NCI-H2171 treated with DMSO at 0.1 percent for 48 hours (cell line): ENCODE data around the gene LFNG.
"Not testable (repeated sequence)": the region's sequence is repeated elsewhere in the genome, so short reads cannot be mapped to it uniquely, and the experiment has no call there.

Experiments used
- DNase-seq: peaks from one replicate; lab custom pipeline; 2025; lab: John Stamatoyannopoulos, UW

LFNG gene

DNA sequence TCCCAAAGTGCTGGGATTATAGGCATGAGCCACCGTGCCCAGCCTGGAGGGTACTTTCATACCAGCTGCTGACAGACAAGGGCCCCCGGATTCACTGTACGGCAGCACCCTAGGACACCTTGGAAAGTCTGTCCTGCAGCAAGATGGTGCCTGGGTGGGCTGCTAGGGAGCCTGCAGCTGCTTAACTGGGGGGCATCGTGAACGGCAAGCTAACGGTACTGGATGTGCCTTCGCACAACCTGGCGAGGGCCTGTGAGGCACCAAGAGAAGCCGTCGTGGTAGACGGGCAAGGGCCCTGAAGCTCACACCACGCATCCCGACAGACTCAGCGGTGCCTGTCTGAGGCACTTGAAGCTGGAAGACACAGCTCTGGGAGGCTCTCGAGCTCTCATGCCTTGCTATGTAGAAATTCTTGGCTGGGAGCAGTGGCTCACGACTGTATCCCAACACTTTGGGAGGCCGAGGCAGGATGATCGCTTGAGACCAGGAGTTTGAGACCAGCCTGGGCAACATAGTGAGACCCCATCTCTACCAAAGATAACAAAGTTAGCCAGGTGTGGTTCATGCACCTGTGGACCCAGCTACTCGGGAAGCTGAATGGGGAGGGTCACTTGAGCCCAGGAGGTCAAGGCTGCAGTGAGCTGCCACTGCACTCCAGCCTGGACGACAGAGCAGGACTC, 26.3 kb downstream of the LFNG start:
- no peak for DNase-seq

DNA sequence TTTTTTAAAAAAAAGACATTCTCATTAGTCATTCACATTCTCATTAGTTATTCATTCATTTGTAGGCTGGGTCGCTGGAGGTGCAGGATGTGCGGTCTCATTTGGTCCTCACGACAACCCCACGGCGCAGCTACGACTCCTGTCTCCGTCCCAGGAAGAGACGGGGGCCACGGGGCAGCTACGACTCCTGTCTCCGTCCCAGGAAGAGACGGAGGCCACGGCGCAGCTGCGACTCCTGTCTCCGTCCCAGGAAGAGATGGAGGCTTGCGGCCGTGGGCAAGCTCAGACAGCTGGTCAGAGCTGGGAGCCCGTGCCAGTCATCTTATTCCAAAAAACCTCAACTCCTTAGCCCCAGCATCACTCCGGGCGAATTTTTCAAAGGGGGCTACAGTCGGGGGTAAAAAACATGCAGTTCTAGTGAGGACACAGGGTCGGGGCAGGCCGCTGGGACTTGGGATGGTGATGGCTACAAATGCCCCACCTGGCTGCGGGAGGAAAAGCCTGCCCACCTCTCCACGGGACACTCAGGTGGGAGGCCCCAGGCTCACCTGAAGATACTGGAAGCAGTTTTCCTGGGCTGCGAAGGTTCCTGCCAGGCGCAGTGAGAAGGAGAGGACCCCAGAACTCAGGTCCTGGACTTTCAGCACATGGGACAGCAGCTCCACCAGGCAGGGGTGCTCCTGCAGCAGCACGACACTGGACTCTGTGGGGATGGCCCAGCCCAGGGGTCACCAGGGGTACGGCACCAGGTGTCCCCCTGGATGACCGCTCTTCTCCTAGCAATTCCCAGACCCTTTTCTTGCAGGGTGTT, 27.4 kb downstream of the LFNG start:
- DNase-seq = no peak

DNA sequence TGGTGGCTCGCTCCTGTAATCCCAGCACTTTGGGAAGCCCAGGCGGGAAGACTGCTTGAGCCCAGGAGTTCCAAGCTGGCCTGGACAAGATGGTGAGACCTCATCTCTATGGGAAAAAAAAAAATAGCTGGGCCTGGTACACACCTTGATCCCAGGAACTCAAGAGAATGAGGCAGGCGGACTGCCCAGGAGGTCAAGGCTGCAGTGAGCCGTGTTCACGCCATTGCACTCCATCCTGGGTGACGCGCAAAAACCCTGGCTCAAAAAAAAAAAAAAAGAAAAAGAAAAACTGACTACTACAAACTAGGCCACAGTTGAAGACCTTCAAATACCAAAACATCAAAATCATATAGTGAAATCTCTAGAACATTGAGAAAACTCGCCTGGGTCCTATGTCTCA, 31.8 kb downstream of the LFNG start:
- no peak for DNase-seq

DNA sequence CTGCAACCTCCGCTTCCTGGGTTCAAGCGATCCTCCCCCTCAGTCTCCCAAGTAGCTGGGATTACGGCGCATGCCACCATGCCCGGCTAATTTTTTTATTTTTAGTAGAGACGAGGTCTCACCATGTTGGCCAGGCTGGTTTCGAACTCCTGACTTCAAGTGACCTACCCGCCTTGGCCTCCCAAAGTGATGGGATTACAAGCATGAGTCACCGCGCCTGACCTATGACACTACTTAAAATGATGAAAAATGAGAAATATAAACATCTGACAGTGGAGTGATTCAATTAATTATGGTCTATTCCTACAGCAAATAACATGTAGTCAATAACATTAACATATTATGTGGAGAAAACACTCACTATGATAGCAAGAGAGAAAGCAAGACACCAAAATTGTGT, 33.5 kb downstream of the LFNG start:
- DNase-seq = no peak

DNA sequence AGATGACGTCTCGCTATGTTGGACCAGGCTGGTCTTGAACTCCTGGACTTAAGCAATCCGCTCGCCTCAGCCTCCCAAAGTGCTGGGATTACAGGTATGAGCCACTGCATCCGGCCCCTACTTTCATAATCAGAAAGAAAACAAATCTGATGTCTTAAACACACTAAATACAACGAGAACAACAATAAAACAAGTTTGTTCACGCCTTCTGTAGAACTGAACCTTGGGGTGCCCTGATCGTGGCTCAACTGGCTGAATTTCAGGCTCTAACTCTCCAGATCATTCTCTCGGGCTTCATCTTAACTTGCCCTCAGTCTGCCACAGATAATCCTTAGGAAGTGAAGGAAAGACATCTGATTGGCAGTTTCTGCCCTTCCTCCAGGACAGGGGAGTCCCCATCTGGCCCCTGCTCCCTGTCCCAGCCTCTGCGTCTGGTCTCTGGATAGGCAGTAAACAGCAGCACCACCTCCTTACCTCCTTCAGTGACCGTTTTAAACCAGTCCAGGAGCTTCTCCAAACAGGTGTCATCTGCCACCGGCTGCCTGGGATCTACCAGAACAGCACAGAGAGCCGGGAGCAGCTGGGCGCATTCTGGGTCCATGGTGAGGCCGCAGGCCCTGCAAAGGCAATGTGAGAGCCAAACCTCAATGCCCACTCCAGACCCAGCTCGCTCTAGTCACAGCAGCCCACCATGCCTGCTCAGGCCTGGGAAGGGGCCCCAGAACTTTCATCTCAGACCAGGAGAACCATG, 34.4 kb downstream of the LFNG start:
- no peak for DNase-seq

DNA sequence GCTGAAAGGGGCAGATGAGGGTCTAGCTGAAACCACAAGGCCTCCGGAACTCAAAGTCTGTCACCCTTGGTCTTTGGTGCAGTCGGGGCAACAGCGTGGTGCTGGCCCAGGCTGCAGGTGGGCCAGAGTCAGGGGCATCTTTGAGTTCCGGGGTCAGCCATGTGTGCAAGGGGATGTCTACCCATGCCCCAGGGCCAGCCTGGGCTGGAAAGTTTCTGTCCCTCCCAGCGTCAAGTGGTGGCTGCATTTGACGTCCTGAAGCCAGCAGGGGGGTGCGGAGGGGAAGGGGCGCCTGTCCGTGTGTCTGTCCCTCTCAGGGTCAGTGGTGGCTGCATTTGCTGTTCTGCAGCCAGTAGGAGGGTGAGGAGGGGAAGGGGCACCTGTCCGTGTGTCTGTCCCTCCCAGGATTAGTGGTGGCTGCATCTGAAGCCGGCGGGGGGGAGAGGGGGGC, 35.1 kb downstream of the LFNG start:
- no peak for DNase-seq

DNA sequence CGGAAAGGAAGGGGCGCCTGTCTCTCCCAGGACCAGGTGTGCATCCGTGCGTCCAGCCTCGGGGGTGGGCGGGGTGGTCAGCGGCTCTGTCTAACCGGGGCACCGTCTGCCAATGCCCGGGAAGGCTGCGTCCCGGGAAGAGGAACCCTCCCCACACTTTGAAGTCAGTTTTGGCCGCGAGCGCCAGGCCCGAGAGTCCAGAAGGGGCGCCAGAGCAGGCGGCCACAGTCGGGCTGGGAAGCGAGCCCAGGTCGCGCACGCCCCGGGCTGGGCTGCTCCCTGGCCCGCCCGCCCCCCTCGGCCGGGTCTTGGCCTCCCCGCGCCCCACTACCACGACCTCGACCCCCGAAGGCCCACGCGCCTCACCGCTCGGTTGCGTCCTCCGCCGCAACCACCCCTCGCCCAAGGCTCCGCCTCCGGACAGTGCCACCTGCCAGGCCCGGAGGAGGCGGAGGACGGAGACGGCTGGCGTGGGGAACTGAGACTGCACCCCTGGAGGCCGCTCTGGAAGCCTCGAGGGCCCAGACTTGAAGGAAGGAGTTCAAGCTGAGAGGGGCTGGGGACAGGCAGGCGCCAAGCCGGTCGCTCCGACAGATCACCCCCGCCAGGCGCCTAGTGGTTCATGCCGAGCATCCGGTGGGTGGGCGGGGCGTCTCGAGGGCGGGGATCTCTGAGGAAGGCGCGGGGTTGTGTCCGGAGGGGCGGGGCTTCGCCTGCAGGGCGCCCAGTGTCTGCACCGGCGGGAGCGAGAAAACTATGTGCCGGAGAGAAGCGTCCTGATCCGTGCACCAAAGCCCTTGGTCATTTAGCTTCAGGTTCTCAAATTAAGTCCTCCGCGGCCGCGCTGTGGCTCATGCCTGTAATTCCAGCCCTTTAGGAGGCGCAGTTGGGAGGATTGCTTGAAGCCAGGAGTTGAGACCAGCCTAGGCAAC, 35.8 kb downstream of the LFNG start, which contains the start of gene BRAT1:
Gene BRAT1 (minus strand): TSS at position 404 of the 932 bp plus-strand sequence. CDS start 1,093 bp downstream, outside the sequence.
- peak; percentile 89 for DNase-seq

DNA sequence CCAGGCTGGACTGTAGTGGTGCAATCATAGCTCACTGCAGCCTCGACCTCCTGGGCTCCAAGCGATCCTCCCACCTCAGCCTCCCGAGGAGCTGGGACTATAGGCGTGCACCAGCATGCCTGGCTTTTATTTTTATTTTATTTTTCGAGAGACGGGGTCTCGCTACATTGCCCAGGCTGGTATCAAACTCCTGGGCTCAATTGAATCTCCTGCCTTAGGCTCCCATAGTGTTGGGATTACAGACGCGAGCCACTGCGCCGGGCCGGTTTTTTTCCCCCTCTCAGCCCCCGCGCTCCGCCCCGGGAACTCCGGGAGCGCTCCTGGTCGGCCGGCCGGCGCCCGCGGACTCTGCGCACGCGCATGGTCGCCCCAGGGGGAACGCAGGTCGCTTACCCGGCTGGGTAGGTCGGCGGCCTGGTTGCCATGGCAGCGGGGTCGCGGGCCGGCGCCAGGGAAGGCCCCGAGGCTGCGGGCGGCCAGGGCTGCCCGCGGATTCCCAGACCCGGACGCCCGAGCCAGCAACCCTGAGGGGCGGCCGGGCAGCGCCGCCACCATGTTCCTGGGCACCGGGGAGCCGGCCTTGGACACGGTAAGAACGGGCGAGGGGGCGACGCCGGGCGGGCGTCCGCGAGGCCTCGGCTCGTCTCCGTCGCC, 39.2 kb downstream of the LFNG start, which contains the start of gene IQCE:
Gene IQCE (plus strand): TSS at position 351 of the 654 bp plus-strand sequence. CDS start 203 bp downstream, at position 554.
- peak; percentile 75 for DNase-seq

DNA sequence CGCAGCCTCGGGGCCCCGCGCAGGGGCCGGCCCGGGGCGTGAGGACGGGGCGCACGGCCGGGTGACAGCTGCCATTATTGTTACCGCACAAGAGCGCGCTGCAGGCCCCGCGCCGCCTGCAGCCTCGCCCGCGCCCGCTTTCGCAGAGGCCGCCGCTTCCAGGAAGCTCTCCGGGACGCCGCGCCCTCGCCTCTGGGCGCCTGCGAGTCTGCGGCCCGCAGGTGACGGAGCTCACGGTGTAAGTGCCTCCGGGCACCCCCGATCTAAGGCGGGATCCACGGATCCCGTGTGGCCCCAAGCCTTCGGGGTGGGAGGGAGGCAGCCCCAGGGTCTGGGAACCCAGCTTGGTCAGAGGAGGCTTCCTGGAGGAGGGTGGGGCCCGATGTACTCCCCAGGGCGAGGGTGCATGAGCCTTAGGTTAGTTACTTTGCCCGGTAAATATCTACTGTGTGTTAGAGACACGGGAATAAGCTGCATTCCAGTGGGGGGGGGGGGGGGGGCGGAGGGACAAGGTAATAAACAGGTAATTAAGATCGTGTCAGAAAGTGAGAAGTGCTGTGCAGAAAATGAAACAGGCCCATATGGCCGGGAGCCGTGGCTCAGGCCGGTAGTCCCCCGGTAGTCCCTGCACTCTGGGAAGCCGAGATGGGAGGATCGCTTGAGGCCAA, 39.8 kb downstream of the LFNG start:
- no peak for DNase-seq

DNA sequence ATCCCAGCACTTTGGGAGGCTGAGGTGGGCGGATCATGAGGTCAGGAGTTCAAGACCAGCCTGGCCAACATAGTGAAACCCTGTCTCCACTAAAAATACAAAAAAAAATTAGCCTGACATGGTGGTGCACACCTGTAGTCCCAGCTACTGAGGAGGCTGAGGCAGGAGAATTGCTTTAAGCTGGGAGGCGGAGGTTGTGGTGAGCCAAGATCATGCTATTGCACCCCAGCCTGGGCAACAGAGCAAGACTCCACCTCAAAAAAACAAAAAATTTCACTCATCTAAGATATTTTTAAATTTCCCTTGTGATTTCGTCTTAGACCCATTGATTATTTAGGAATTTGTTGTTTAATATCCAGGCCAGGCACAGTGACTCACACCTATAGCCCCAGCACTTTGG, 44.4 kb downstream of the LFNG start:
- not testable (repeated sequence) for DNase-seq

DNA sequence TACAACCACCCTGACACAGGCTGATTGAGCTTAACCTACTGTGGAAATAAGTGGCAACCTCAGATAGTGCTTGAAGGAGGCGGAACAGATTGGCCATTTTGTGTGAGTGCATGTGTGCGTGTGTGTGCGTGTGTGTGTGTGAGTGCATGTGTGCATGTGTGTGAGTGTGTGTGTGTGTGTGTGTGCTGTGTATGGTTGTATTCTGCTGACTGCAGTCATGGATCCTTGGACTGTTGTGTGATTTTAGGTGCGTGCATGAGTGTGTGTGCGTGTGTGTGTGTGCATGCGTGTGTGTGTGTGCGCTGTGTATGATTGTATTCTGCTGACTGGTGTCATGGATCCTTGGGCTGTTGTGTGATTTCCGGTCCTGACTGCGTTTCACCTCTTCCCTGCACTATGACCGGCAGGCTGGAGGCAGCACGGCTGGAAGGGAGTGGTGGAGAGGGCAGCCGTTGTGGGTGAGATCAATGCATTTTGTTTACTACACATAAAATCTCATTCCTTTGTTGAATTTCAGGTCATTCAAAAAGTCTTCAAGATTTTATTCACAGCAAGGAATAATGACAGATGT, 45.5 kb downstream of the LFNG start:
- no peak for DNase-seq

DNA sequence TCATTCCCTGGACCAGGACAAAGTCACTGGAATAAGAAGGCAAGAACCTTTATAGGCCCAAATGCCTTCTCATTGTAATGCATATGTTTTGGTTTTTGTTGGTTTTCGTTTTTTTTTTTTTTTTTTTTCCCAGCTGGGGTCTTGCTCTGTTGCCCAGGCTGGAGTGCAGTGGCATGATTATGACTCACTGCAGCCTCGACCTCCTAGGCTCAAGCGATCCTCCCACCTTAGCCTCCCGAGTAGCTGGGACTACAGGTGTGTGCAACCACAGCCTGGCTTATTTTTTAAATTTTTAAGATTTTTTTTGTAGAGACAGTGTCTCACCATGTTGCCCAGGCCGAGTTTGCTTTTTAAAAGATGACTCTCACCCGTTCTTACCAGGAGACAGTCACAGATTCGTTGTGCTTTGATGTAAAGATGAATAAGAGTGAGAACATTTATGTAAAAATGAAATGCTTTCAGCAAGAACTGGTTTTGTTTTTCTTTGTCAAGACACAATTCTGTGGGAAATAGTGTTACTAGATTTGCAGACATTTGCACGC, 46.8 kb downstream of the LFNG start:
- DNase-seq = no peak

DNA sequence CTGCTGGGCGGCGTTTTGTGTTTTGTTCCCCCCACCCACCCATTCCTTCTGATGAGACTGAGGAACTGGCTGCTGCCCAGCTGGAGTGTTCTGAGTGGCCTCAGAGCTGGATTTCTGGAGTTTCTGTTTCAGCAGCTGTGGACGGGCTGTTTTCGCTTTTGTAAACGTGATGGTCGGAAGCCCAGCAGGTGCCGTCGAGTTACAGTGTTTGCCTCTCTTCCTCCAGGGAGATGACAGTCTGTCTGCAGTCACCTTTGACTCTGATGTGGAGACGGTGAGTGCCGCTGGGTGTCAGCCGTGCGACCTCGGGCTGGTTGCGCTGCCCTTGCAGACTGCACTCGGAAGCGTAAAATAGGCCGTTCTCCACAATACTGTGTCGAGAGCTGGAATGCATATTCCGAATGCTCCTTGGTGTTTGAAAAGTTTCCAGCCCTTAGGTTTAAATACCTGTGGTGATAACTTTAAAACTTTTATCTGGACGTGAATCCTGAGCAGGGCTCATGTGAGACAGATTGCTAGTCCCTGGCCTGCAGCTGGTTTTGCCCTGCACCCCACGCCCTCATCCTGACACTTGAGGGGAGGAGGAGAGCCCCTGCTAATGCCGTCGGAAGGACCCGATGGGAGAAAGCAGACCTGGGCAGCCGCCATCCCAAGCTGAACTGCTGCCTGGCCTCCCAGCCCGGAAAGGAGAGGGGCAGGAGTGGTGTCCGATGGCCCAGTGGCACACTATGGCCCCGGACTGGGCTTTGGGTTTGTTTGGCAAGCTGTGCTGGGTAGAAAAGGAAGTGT, 47.5 kb downstream of the LFNG start:
- no peak for DNase-seq

DNA sequence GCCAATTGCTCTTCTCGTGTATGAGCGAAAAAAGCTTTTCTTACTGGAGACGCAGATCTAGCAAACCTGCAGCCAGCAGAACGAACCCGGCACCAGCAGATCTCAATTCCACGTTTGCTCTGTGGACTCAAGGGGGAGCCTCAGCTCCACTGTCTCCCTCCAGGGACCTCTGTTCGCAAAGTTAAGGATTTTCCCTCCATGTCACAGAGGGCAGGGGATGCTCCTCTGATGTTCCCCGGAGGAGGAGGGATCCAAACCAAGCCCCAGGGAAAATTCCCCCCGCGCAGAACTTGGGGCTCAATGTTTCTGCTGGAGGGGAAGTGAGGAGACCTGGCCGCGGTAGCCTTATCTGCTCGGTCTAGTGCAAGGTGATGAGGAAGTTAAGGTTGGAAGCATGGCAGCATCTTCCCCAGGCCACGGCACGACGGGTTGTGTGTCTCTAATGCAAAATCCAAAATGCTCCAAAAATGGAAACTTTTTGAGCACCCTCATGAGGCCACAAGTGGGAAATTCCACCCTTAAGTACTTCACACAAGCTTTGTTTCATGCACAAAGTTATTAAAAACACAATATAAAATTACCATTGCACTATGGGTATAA, 48.2 kb downstream of the LFNG start:
- DNase-seq = peak; percentile 37

DNA sequence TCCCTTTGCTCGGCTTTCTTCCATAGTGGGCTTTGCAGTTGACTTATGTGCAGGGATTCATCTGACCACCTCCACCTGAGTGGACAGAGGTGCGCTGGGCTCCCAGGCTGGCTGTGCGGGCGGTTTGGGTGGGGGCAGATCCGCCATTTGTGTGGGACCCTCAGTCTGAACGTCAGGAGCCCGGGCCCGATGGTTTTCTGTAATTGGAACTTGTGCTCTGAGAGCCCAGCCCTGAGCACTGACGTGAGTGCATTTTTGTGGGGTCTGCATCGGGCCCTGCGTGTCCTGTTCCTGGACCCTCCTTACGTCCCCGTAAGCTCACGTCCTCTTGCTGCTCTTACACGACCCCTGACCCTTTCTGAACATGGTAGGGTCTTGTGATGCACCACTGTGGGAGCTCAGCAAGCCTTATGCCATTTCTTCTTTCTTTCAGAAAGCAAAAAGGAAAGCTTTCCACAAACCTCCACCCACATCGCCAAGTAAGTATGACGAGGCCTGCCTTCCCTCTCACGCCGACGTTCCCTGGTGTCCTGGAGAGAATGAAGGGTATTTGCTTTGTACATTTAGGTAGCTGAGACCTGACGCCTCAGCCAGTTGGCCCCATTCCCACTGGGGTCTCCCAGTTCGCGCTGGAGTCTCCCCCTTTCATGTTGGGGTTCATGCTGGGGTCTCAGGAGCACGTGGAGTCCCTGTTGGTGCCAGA, 49.1 kb downstream of the LFNG start:
- DNase-seq = no peak

DNA sequence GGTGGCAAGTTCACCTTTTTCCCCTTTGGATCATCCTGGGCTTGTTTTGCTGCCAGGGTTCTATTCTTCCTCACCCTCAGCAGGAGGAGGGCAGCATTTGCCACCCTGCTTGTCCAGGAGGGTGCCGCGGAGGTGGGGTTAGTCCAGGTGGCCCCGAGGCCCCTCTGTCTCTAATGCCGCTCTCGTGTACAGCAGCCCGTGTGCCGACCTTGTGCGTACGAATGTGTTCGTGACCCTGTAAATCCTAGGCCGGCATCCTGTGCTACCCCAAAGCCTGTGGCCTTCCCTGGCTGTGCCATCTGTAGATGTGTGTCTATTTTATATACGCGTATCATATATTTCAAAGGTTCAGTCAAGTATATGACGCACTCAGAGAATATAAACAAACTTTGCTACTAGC, 49.8 kb downstream of the LFNG start:
- DNase-seq = no peak

DNA sequence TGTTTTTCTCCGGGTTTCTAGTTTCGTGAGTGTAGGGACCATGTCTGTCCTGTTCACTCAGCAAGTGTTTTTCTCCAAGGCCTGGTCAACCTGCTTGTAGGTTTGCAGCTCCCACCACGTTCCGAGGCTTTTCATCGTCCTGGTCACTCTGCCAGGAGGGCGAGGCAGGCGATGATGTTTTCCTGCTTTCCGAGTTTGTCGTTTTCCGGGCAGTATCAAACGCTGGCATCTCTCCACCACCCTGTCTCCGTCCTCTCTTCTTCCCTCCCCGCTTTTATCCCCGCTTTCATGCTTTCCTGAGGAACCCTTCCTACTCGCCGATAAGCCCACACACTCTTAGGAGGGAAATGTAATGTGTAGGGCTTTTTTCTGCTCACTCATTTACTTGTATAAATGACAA, 50.4 kb downstream of the LFNG start:
- DNase-seq = no peak

DNA sequence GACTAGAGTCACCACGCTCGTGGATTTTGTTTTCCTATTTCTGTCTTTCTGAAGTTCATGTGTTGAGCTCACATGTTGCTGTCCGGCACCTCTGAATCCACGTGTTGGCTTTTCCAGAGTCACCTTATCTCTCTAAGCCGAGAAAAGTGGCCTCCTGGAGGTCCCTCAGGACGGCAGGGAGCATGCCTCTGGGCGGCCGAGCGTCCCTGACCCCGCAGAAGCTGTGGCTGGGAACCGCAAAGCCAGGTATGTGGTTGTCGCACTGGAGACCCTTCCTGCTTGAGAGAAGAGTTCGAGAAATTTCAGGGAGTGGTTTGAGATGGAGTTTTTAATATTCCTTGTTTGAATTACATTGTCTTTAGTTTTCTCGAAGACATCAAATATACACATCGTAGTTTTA, 51.8 kb downstream of the LFNG start:
- no peak for DNase-seq
